Measurements from ENCODE around the gene ACOT9.

Gene ACOT9

GRCh38 chrX:23742697-23743622 lies at the start of gene ACOT9:
Gene ACOT9 (minus strand): TSS chrX:23743276. CDS start chrX:23743144, 132 bp downstream.
- TF ChIP-seq CTCF (IDR thresholded peaks at IDR 0.05; ENCODE audit: control insufficient read depth, insufficient read depth, low read depth, low read length, missing control alignments) = no peak
- peak; percentile 74 for DNase-seq (ENCODE audit: low read depth)
- H3K4me3 ChIP-seq (ENCODE audit: control insufficient read depth, low read depth, low read length) = peak within 1 kb of the TSS; percentile 86

- no peak for TF ChIP-seq CTCF (IDR thresholded peaks at IDR 0.05; ENCODE audit: control insufficient read depth, insufficient read depth, low read depth, low read length, missing control alignments)
- no peak for DNase-seq (ENCODE audit: low read depth)
- H3K4me3 ChIP-seq (ENCODE audit: control insufficient read depth, low read depth, low read length) = no peak overlapping the region
Observed at GRCh38 chrX:23790155-23790497, 47.0 kb upstream of the ACOT9 start.

- TF ChIP-seq CTCF (IDR thresholded peaks at IDR 0.05; ENCODE audit: control insufficient read depth, insufficient read depth, low read depth, low read length, missing control alignments) = no peak
- DNase-seq (ENCODE audit: low read depth) = no peak
Observed at GRCh38 chrX:23789386-23790154, 46.5 kb upstream of the ACOT9 start.

GRCh38 chrX:23788946-23789345 lies 45.9 kb upstream of the ACOT9 start:
- no peak overlapping the region for H3K4me3 ChIP-seq (ENCODE audit: control insufficient read depth, low read depth, low read length)
- no peak for DNase-seq (ENCODE audit: low read depth)
- TF ChIP-seq CTCF (IDR thresholded peaks at IDR 0.05; ENCODE audit: control insufficient read depth, insufficient read depth, low read depth, low read length, missing control alignments) = no peak

More at GRCh38 chrX:23789386-23790154, 46.5 kb upstream of the ACOT9 start:
- H3K4me3 ChIP-seq (ENCODE audit: control insufficient read depth, low read depth, low read length) = no peak overlapping the region

GRCh38 chrX:23788521-23788920 lies 45.4 kb upstream of the ACOT9 start:
- no peak overlapping the region for H3K4me3 ChIP-seq (ENCODE audit: control insufficient read depth, low read depth, low read length)
- no peak for DNase-seq (ENCODE audit: low read depth)
- no peak for TF ChIP-seq CTCF (IDR thresholded peaks at IDR 0.05; ENCODE audit: control insufficient read depth, insufficient read depth, low read depth, low read length, missing control alignments)

- DNase-seq (ENCODE audit: low read depth) = no peak
- TF ChIP-seq CTCF (IDR thresholded peaks at IDR 0.05; ENCODE audit: control insufficient read depth, insufficient read depth, low read depth, low read length, missing control alignments) = no peak
Observed at GRCh38 chrX:23787745-23788118, 44.7 kb upstream of the ACOT9 start.

More at GRCh38 chrX:23787745-23788118, 44.7 kb upstream of the ACOT9 start:
- no peak overlapping the region for H3K4me3 ChIP-seq (ENCODE audit: control insufficient read depth, low read depth, low read length)
